Measurements from ENCODE around the gene HCN3. TPM values are rescaled to one million over a fixed set of nuclear protein-coding genes. Genes with fewer than 3 reads are reported as not detected.

HCN3 gene
- total and polyA plus RNA-seq, 2 of the 13 experiments (the other 11 are each of a cell fraction or from before 2014, with no cell fraction given), result 2.4 to 10.2 TPM

- peaks cover 50% of the 10 kb centered on the region for H3K4me1 ChIP-seq (ENCODE audit: insufficient read depth, low read length)
- no peaks in the 10 kb centered on the region for H3K27me3 ChIP-seq (ENCODE audit: control insufficient read depth in 1 of 2, insufficient read depth in 2 of 2, low read length in 2 of 2)
- H3K36me3 ChIP-seq (replicated peaks in 1 of 2; ENCODE audit: control insufficient read depth in 1 of 2, insufficient read depth in 2 of 2, low read length in 2 of 2), result peaks cover 5 to 10% of the 10 kb centered on the region in 2 experiments; a peak in 3 of 5 replicates
- no peak within 1 kb of the TSS for H2AFZ ChIP-seq (ENCODE audit: low read length)
- DNase-seq (ENCODE audit: low spot score) (peak; percentile 63), ATAC-seq (peak; percentile 73), FAIRE-seq (peak; percentile 51)
- peak within 1 kb of the TSS; percentile 72 for H3K9ac ChIP-seq (ENCODE audit: insufficient read depth, low read depth, low read length)
- BruUV-seq (replicated peaks), result no TSS peak
- intact Hi-C loops (cut with micrococcal nuclease; ENCODE audit: unreplicated experiment) (loop anchor here (1.0 kb wide), 1 partner anchor 53 kb away; the partner anchor contains the start of gene FDPS), in situ Hi-C loops (cut with HindIII; ENCODE audit: extremely low pct_ligation_motif_present, low pct_unique_long_range_greater_than_20kb) (loop anchor here (10.0 kb wide), 1 partner anchor 49 kb away; the partner anchor contains the start of genes FDPS and PKLR)
- ChIA-PET CTCF (ENCODE audit: low intra/inter-chr PET ratio, low total read pairs) (interaction anchor here (0.9 kb wide), 1 partner anchor 52 kb away, joined by 3 read pairs; no protein-coding TSS in a partner anchor), POLR2A (interaction anchor here (1.0 to 1.3 kb wide), 7 partner anchors 17 to 308 kb away, joined by 3 to 12 read pairs (median 3); partner anchors contain the start of genes CLK2, FDPS and PKLR)
- WGBS (ENCODE audit: low lambda C conversion rate), result 35% methylated on average over 26 of the region's 54 CpGs
- peak within 1 kb of the TSS; percentile 99 for H3K4me2 ChIP-seq (ENCODE audit: low read depth, low read length)
- H4K20me1 ChIP-seq (ENCODE audit: insufficient read depth, low read length), result no peaks in the 10 kb centered on the region
- no peaks in the 10 kb centered on the region for H3K9me3 ChIP-seq (ENCODE audit: low read length)
- peak within 1 kb of the TSS; percentile 47 for H3K27ac ChIP-seq (ENCODE audit: extremely low read length, insufficient read depth, low read length)
- H3K4me3 ChIP-seq (replicated peaks in 1 of 3; ENCODE audit: insufficient read depth in 1 of 3, low read depth in 2 of 3, low read length in 3 of 3), result peak within 1 kb of the TSS; percentile 61 to 83 (median 72)
- H3K79me2 ChIP-seq (ENCODE audit: insufficient read depth, low read length), result peaks cover 9% of the 10 kb centered on the region
- TF ChIP-seq SMARCC2 (IDR thresholded peaks at IDR 0.05), result no peak
- peak; percentile 48; the same call in 1 of the 2 replicates for TF ChIP-seq FOXP4 (CRISPR knock-in tag; IDR thresholded peaks at IDR 0.05)
- no peak for TF ChIP-seq TCF7L2 (IDR thresholded peaks at IDR 0.05; ENCODE audit: low read depth, low read length)
- TF ChIP-seq HNRNPL (IDR thresholded peaks at IDR 0.05; ENCODE audit: low read depth, low read length), result no peak
- no peak for TF ChIP-seq ZNF251 (CRISPR knock-in tag; IDR thresholded peaks at IDR 0.05)
- peak; percentile 67; the same call in 1 of the 2 replicates for TF ChIP-seq ZSCAN20 (CRISPR knock-in tag; IDR thresholded peaks at IDR 0.05; ENCODE audit: borderline replicate concordance)
- TF ChIP-seq ZNF546 (CRISPR knock-in tag; conservative IDR thresholded peaks at IDR 0.05), result no peak
- 0 out of 2 replicates have a peak, but pooled peaks have one; percentile 36 for TF ChIP-seq ZNF343 (CRISPR knock-in tag; IDR thresholded peaks at IDR 0.05)
- TF ChIP-seq GPBP1L1 (CRISPR knock-in tag; IDR thresholded peaks at IDR 0.05), result no peak
- TF ChIP-seq ZZZ3 (CRISPR knock-in tag; IDR thresholded peaks at IDR 0.05; ENCODE audit: borderline replicate concordance), result no peak
- peak; percentile 61; the same call in 1 of the 2 replicates for TF ChIP-seq PRDM15 (CRISPR knock-in tag; IDR thresholded peaks at IDR 0.05)
- TF ChIP-seq ZHX1 (CRISPR knock-in tag; IDR thresholded peaks at IDR 0.05; ENCODE audit: low read depth), result no peak
Measured at GRCh38 chr1:155255243-155256007, 21.8 kb upstream of the HCN3 start, which contains the start of gene ENTREP3. Gene ENTREP3 (minus strand): TSS chr1:155255483. CDS start chr1:155254877, 606 bp downstream.
